ENCODE results near the gene TRPM6. TPM values are rescaled to one million over a fixed set of nuclear protein-coding genes. Genes with fewer than 3 reads are reported as not detected.

Gene TRPM6, protein sequence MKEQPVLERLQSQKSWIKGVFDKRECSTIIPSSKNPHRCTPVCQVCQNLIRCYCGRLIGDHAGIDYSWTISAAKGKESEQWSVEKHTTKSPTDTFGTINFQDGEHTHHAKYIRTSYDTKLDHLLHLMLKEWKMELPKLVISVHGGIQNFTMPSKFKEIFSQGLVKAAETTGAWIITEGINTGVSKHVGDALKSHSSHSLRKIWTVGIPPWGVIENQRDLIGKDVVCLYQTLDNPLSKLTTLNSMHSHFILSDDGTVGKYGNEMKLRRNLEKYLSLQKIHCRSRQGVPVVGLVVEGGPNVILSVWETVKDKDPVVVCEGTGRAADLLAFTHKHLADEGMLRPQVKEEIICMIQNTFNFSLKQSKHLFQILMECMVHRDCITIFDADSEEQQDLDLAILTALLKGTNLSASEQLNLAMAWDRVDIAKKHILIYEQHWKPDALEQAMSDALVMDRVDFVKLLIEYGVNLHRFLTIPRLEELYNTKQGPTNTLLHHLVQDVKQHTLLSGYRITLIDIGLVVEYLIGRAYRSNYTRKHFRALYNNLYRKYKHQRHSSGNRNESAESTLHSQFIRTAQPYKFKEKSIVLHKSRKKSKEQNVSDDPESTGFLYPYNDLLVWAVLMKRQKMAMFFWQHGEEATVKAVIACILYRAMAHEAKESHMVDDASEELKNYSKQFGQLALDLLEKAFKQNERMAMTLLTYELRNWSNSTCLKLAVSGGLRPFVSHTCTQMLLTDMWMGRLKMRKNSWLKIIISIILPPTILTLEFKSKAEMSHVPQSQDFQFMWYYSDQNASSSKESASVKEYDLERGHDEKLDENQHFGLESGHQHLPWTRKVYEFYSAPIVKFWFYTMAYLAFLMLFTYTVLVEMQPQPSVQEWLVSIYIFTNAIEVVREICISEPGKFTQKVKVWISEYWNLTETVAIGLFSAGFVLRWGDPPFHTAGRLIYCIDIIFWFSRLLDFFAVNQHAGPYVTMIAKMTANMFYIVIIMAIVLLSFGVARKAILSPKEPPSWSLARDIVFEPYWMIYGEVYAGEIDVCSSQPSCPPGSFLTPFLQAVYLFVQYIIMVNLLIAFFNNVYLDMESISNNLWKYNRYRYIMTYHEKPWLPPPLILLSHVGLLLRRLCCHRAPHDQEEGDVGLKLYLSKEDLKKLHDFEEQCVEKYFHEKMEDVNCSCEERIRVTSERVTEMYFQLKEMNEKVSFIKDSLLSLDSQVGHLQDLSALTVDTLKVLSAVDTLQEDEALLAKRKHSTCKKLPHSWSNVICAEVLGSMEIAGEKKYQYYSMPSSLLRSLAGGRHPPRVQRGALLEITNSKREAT (N-terminal part only)
- total RNA-seq (under 1 TPM; 0.11 to 0.69 (median 0.32) TPM), polyA plus RNA-seq (under 1 TPM; 0.06 to 0.18 TPM)
- long read RNA-seq, donor 1, result 0 reads
- long read RNA-seq, donor 2, result 0 reads
- long read RNA-seq, donor 3, result 0 reads

DNA sequence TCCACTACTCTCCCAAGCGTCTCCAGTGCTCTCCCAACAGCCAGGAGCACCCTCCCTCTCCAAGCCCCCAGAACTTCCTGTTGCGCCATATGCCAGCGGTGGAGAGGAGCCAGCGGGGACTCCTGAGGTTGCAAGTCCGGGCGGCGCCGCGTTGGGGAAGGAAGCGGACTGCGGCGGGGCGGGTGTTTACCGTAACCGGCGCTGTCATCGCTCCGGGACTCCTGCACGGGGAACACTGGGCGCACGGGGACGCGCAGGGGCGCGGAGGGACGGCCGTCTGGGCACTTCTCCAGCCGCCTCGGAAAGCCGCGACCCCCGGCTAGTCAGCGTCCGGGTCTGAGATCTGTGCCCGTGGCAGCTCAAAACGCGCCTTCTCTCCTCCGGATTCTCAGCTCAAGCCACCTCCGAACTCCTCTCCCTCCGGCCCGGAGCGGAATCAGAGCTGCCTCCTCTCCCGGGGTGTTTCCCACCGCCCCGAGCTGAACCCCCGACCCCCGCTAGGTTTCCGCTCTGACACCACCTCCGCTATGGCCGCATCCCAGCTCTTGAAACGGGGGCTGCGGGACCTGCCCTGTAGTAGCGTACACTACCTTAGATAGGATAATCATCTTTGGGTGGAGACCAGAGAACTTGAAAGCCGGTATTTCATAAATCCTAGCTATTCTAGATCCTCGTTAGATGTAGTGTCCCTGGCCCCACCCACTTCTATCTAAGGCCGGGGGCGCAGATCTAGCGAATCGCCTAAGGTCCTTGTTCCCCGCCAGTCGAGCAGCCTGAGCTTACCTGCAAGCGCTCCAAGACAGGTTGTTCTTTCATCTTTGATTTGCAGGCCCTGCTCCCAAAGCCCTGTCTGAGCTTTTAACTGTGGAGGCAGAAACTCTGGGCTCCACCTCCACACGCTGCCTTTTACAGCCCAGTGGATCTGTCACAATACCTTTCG lies at the start of gene TRPM6:
TRPM6 (minus strand) TSS at position 881 of the 940 bp plus-strand sequence; CDS start at position 816, 65 bp downstream.
- WGBS, 3 donors, result 3 to 6% (median 4%) methylated on average over 63 to 64 of the region's 64 CpGs
- intact Hi-C loops (cut with DNase I), result no loop called here
- H3K27ac ChIP-seq, result no peak within 1 kb of the TSS
- DNase-seq, result peak; percentile 52 to 75 (median 63)
- no peaks in the 10 kb centered on the region for H3K9me3 ChIP-seq
- TF ChIP-seq CTCF (IDR thresholded peaks at IDR 0.05) (no peak), POLR2A (IDR thresholded peaks at IDR 0.05) (no peak), EP300 (IDR thresholded peaks at IDR 0.05) (no peak)
- no peaks in the 10 kb centered on the region for H3K27me3 ChIP-seq
- H3K4me1 ChIP-seq (ENCODE audit: insufficient read depth), result no peaks in the 10 kb centered on the region
- peak within 1 kb of the TSS; percentile 40 for H3K4me3 ChIP-seq
- H3K36me3 ChIP-seq, result no peaks in the 10 kb centered on the region

GRCh38 chr9:74935008-74935407 lies 47.3 kb upstream of the TRPM6 start:
- no peaks in the 10 kb centered on the region for H3K4me1 ChIP-seq (ENCODE audit: insufficient read depth)
- H3K9me3 ChIP-seq, result no peaks in the 10 kb centered on the region
- DNase-seq, result no peak
- no peak overlapping the region for H3K27ac ChIP-seq
- TF ChIP-seq EP300 (IDR thresholded peaks at IDR 0.05) (no peak), CTCF (IDR thresholded peaks at IDR 0.05) (no peak), POLR2A (IDR thresholded peaks at IDR 0.05) (no peak)
- H3K4me3 ChIP-seq, result no peak overlapping the region
- intact Hi-C loops (cut with DNase I), result no loop called here
- no peaks in the 10 kb centered on the region for H3K27me3 ChIP-seq
- WGBS, 3 donors, result 55 to 73% (median 60%) methylated on average over 8 of the region's 8 CpGs
- no peaks in the 10 kb centered on the region for H3K36me3 ChIP-seq

- intact Hi-C loops (cut with DNase I), result no loop called here
- H3K4me3 ChIP-seq, result no peak overlapping the region
- 47 to 93% (median 84%) methylated on average over 1 of the region's 1 CpG for WGBS, 3 donors
- no peaks in the 10 kb centered on the region for H3K36me3 ChIP-seq
- no peak for DNase-seq
- TF ChIP-seq POLR2A (IDR thresholded peaks at IDR 0.05) (no peak), CTCF (IDR thresholded peaks at IDR 0.05) (no peak), EP300 (IDR thresholded peaks at IDR 0.05) (no peak)
- H3K27me3 ChIP-seq, result no peaks in the 10 kb centered on the region
- H3K9me3 ChIP-seq, result no peaks in the 10 kb centered on the region
- H3K27ac ChIP-seq, result no peak overlapping the region
- H3K4me1 ChIP-seq (ENCODE audit: insufficient read depth), result no peaks in the 10 kb centered on the region
These were observed 34.0 kb upstream of the TRPM6 start for GRCh38 chr9:74921737-74922136.
